Right cardiac atrium (tissue), 5 donors: ENCODE results near the gene ATXN1. TPM values are rescaled to one million over a fixed set of nuclear protein-coding genes. Genes with fewer than 3 reads are reported as not detected.

Experiments
- ATAC-seq, 2 donors: fragments of 200-7000 bp; cut with Tn5 transposase; one replicate each; pipeline versions ENCODE4 v1.8.0 to v1.9.1; 2020; ENCODE audit warnings: moderate library complexity in 2 of 2, mild to moderate bottlenecking in 1 of 2
- DNase-seq, 3 donors: peaks; one replicate each; pipeline ENCODE4 v3.0.0-alpha.2; 2020
- H3K27ac ChIP-seq: one replicate; pipeline ENCODE4 v1.5.1; 2013; ENCODE audit warnings: mild to moderate bottlenecking, low read length, control low read depth, moderate library complexity
- H3K27me3 ChIP-seq: one replicate; pipeline ENCODE4 v1.6.1; 2013; ENCODE audit not compliant: control insufficient read depth, insufficient read depth
- H3K4me1 ChIP-seq: one replicate; pipeline ENCODE4 v1.6.1; 2013; ENCODE audit warnings: low read length; ENCODE audit not compliant: control insufficient read depth, insufficient read depth
- H3K4me3 ChIP-seq: one replicate; pipeline ENCODE4 v1.5.1; 2013; ENCODE audit warnings: low read length, control low read depth
- H3K9me3 ChIP-seq: one replicate; pipeline ENCODE4 v1.6.1; 2013; ENCODE audit warnings: low read length; ENCODE audit not compliant: control insufficient read depth
- WGBS: extraction: QIAGEN DNeasy Blood & Tissue Kit; methylation state at CpG from one replicate; pipeline ENCODE4 v1.1.7; 2013; 5-methylcytosine and 5-hydroxymethylcytosine counted together
- intact Hi-C, 4 donors: fragments of 100-400 bp; cut with DNase I; formaldehyde crosslinking; loops; one replicate each; pipeline versions ENCODE4 v1.11.0 to v1.14.0; 2022 to 2023
- polyA plus RNA-seq: library from polyadenylated mRNA; stranded (reverse); fragments of 200-250 nt; gene quantifications from one replicate; pipeline ENCODE4 v1.2.3, GENCODE V29; 2013
- total RNA-seq, 4 donors: library from RNA; stranded (reverse); fragmentation: NEBNext Ultra II Directional; extraction: Animal tissue kit (Norgen Biotek cat#: 25700); gene quantifications; one replicate each; pipeline ENCODE4 v1.2.1, GENCODE V29; 2021
- donor health status: healthy with polysubstance abuse.
- donor health status: DM: no; HTN: yes; CAD: no.
- donor health status: DM: no; HTN: no; CAD: no.
- donor health status: DM: no; HTN: yes; CAD: no; lungs with severe emphysema.
- donor health status: DM: yes; HTN: yes; CAD: no.

ATXN1 gene
- total and polyA plus RNA-seq, 5 donors = 11.8 to 50.7 (median 47.6) TPM

GRCh38 chr6:16728513-16729182 lies 32.6 kb downstream of the ATXN1 start:
- Histone ChIP-seq H3K27me3 (no peaks in the 10 kb centered on the region), H3K27ac (no peak overlapping the region), H3K9me3 (no peaks in the 10 kb centered on the region), H3K4me3 (no peak overlapping the region), H3K4me1 (peaks cover 8% of the 10 kb centered on the region)
- 90% methylated on average over 6 of the region's 6 CpGs for WGBS
- intact Hi-C loops = no loop called here
- ATAC-seq = no peak
- no peak for DNase-seq

- peaks cover 6% of the 10 kb centered on the region for H3K4me1 ChIP-seq
- intact Hi-C loops = no loop called here
Measured at GRCh38 chr6:16727996-16728395, 33.3 kb downstream of the ATXN1 start.

GRCh38 chr6:16725145-16725864 lies 36.0 kb downstream of the ATXN1 start:
- Histone ChIP-seq H3K9me3 (no peaks in the 10 kb centered on the region), H3K27me3 (no peaks in the 10 kb centered on the region), H3K4me1 (peaks cover 4% of the 10 kb centered on the region), H3K4me3 (no peak overlapping the region), H3K27ac (no peak overlapping the region)
- peak; percentile 38 to 74 for ATAC-seq
- WGBS = 60% methylated on average over 7 of the region's 7 CpGs
- intact Hi-C loops = no loop called here
- no peak for DNase-seq

More at GRCh38 chr6:16727996-16728395, 33.3 kb downstream of the ATXN1 start:
- Histone ChIP-seq H3K9me3 (no peaks in the 10 kb centered on the region), H3K27ac (no peak overlapping the region), H3K4me3 (no peak overlapping the region), H3K27me3 (no peaks in the 10 kb centered on the region)
- WGBS = 85% methylated on average over 5 of the region's 5 CpGs
- ATAC-seq (peak; percentile 6 to 22), DNase-seq (no peak)

- 32% methylated on average over 3 of the region's 3 CpGs for WGBS
- no peaks in the 10 kb centered on the region for H3K27me3 ChIP-seq
- peaks cover 10% of the 10 kb centered on the region for H3K4me1 ChIP-seq
- DNase-seq = no peak
- no peak overlapping the region for H3K27ac ChIP-seq
- ATAC-seq = peak; percentile 62 to 73
- no peak overlapping the region for H3K4me3 ChIP-seq
- no peaks in the 10 kb centered on the region for H3K9me3 ChIP-seq
- intact Hi-C loops = no loop called here
Measured at GRCh38 chr6:16723826-16724225, 37.4 kb downstream of the ATXN1 start.

- H3K4me3 ChIP-seq = no peak overlapping the region
- no peaks in the 10 kb centered on the region for H3K27me3 ChIP-seq
- WGBS = 72% methylated on average over 2 of the region's 2 CpGs
- no peak for ATAC-seq
- no peaks in the 10 kb centered on the region for H3K9me3 ChIP-seq
- DNase-seq = no peak
- intact Hi-C loops = no loop called here
- H3K4me1 ChIP-seq = peaks cover 12% of the 10 kb centered on the region
- no peak overlapping the region for H3K27ac ChIP-seq
Measured at GRCh38 chr6:16723402-16723801, 37.9 kb downstream of the ATXN1 start.

- intact Hi-C loops = no loop called here
- ATAC-seq (no peak), DNase-seq (no peak)
- H3K27ac ChIP-seq = no peak overlapping the region
- no peaks in the 10 kb centered on the region for H3K27me3 ChIP-seq
- H3K9me3 ChIP-seq = no peaks in the 10 kb centered on the region
- H3K4me1 ChIP-seq = peaks cover 12% of the 10 kb centered on the region
- H3K4me3 ChIP-seq = no peak overlapping the region
- WGBS = 90% methylated on average over 3 of the region's 3 CpGs
Measured at GRCh38 chr6:16722630-16723029, 38.6 kb downstream of the ATXN1 start.

GRCh38 chr6:16721977-16722376 lies 39.3 kb downstream of the ATXN1 start:
- Histone ChIP-seq H3K27ac (no peak overlapping the region), H3K4me1 (peaks cover 12% of the 10 kb centered on the region), H3K27me3 (no peaks in the 10 kb centered on the region), H3K9me3 (no peaks in the 10 kb centered on the region), H3K4me3 (no peak overlapping the region)
- WGBS = 67% methylated on average over 5 of the region's 5 CpGs
- intact Hi-C loops = no loop called here
- no peak for DNase-seq
- ATAC-seq = no peak

- peaks cover 12% of the 10 kb centered on the region for H3K4me1 ChIP-seq
- intact Hi-C loops = no loop called here
- H3K27me3 ChIP-seq = no peaks in the 10 kb centered on the region
- no peak overlapping the region for H3K4me3 ChIP-seq
- 83% methylated on average over 4 of the region's 4 CpGs for WGBS
- ATAC-seq (no peak), DNase-seq (no peak)
- H3K27ac ChIP-seq = no peak overlapping the region
- no peaks in the 10 kb centered on the region for H3K9me3 ChIP-seq
Measured at GRCh38 chr6:16720861-16721260, 40.4 kb downstream of the ATXN1 start.

GRCh38 chr6:16719488-16719887 lies 41.8 kb downstream of the ATXN1 start:
- DNase-seq (no peak), ATAC-seq (no peak)
- no peaks in the 10 kb centered on the region for H3K9me3 ChIP-seq
- H3K27ac ChIP-seq = no peak overlapping the region
- H3K4me3 ChIP-seq = no peak overlapping the region
- 75% methylated on average over 8 of the region's 8 CpGs for WGBS
- H3K4me1 ChIP-seq = peaks cover 10% of the 10 kb centered on the region
- H3K27me3 ChIP-seq = no peaks in the 10 kb centered on the region
- intact Hi-C loops = no loop called here

- DNase-seq (no peak), ATAC-seq (no peak)
- no peak overlapping the region for H3K27ac ChIP-seq
- intact Hi-C loops = no loop called here
- H3K27me3 ChIP-seq = no peaks in the 10 kb centered on the region
- 51% methylated on average over 3 of the region's 3 CpGs for WGBS
- no peaks in the 10 kb centered on the region for H3K9me3 ChIP-seq
- H3K4me3 ChIP-seq = no peak overlapping the region
- H3K4me1 ChIP-seq = peaks cover 10% of the 10 kb centered on the region
Measured at GRCh38 chr6:16718356-16718755, 42.9 kb downstream of the ATXN1 start.

GRCh38 chr6:16717275-16717942 lies 43.9 kb downstream of the ATXN1 start:
- ATAC-seq (no peak), DNase-seq (no peak)
- intact Hi-C loops = no loop called here
- H3K4me3 ChIP-seq = no peak overlapping the region
- H3K27me3 ChIP-seq = no peaks in the 10 kb centered on the region
- 97% methylated on average over 9 of the region's 9 CpGs for WGBS
- H3K27ac ChIP-seq = no peak overlapping the region
- peaks cover 13% of the 10 kb centered on the region for H3K4me1 ChIP-seq
- H3K9me3 ChIP-seq = no peaks in the 10 kb centered on the region
